GM04503 (cell line): ENCODE results near the gene BMPER.

Source experiments
- DNase-seq: peaks from one replicate; pipeline ENCODE4 v3.0.0-alpha.2; 2012; ENCODE audit warnings: low read depth

Gene BMPER

GRCh38 chr7:34181271-34181958 is 276.1 kb downstream of the BMPER start:
- no peak for DNase-seq

GRCh38 chr7:34184466-34184865 is 279.1 kb downstream of the BMPER start:
- DNase-seq: no peak

GRCh38 chr7:34187798-34188307 is 282.5 kb downstream of the BMPER start:
- DNase-seq: no peak

GRCh38 chr7:34189031-34189430 is 283.7 kb downstream of the BMPER start:
- DNase-seq: no peak

- no peak for DNase-seq
Observed at GRCh38 chr7:34190299-34190698, 285.0 kb downstream of the BMPER start.

- DNase-seq: no peak
Observed at GRCh38 chr7:34191162-34191561, 285.8 kb downstream of the BMPER start.

GRCh38 chr7:34191771-34192479 is 286.6 kb downstream of the BMPER start:
- no peak for DNase-seq

GRCh38 chr7:34192906-34193305 is 287.6 kb downstream of the BMPER start:
- no peak for DNase-seq

- DNase-seq: no peak
Observed at GRCh38 chr7:34198231-34198641, 292.9 kb downstream of the BMPER start.
